ENCODE data around the gene POLD4.
A peak's percentile ranks its signal among the peaks of the same experiment; 100 is the strongest.

The POLD4 gene

GRCh38 chr11:67389477-67389876, 36.1 kb upstream of the POLD4 start:
- peak; percentile 76 for DNase-seq (ENCODE audit: low read depth, low spot score)

- DNase-seq (ENCODE audit: low read depth, low spot score) = no peak
These were observed 34.2 kb upstream of the POLD4 start for GRCh38 chr11:67387518-67387917.

- DNase-seq (ENCODE audit: low read depth, low spot score) = no peak
These were observed 33.7 kb upstream of the POLD4 start for GRCh38 chr11:67387069-67387468.

- no peak for DNase-seq (ENCODE audit: low read depth, low spot score)
These were observed 31.6 kb upstream of the POLD4 start for GRCh38 chr11:67384851-67385366.

- peak; percentile 87 for DNase-seq (ENCODE audit: low read depth, low spot score)
These were observed 29.2 kb upstream of the POLD4 start for GRCh38 chr11:67382276-67383136.

- DNase-seq (ENCODE audit: low read depth, low spot score) = no peak
These were observed 28.1 kb upstream of the POLD4 start for GRCh38 chr11:67381244-67381972.

GRCh38 chr11:67379061-67380058, 26.0 kb upstream of the POLD4 start:
- peak; percentile 49 for DNase-seq (ENCODE audit: low read depth, low spot score)

GRCh38 chr11:67378544-67378943, 25.2 kb upstream of the POLD4 start:
- DNase-seq (ENCODE audit: low read depth, low spot score) = no peak

GRCh38 chr11:67376873-67377808, 23.8 kb upstream of the POLD4 start:
- DNase-seq (ENCODE audit: low read depth, low spot score) = no peak

- no peak for DNase-seq (ENCODE audit: low read depth, low spot score)
These were observed 22.9 kb upstream of the POLD4 start for GRCh38 chr11:67376063-67376820.

- DNase-seq (ENCODE audit: low read depth, low spot score) = no peak
These were observed 22.1 kb upstream of the POLD4 start for GRCh38 chr11:67375320-67376055.

- DNase-seq (ENCODE audit: low read depth, low spot score) = no peak
These were observed 21.4 kb upstream of the POLD4 start for GRCh38 chr11:67374571-67375281.

GRCh38 chr11:67373648-67374570, 20.6 kb upstream of the POLD4 start:
- DNase-seq (ENCODE audit: low read depth, low spot score) = peak; percentile 89

- no peak for DNase-seq (ENCODE audit: low read depth, low spot score)
These were observed 19.8 kb upstream of the POLD4 start, which contains the start of gene CLCF1 for GRCh38 chr11:67372993-67373647. TSS of gene CLCF1 (minus strand) at chr11:67373598. CDS start at chr11:67373539, 59 bp downstream.

- no peak for DNase-seq (ENCODE audit: low read depth, low spot score)
These were observed 19.1 kb upstream of the POLD4 start for GRCh38 chr11:67372321-67372992.

- DNase-seq (ENCODE audit: low read depth, low spot score) = no peak
These were observed 18.6 kb upstream of the POLD4 start for GRCh38 chr11:67371911-67372320.
